Heart left ventricle (tissue), 16 donors: ENCODE data around the gene CST4. TPM values are rescaled to one million over a fixed set of nuclear protein-coding genes. Genes with fewer than 3 reads are reported as not detected.

Experiments used
- ATAC-seq, 4 donors: fragments of 200-7000 bp; cut with Tn5 transposase; one replicate each; pipeline ENCODE4 v1.9.1; 2020 to 2022; ENCODE audit warnings: moderate library complexity in 4 of 4, mild to moderate bottlenecking in 3 of 4, moderate number of reproducible peaks in 1 of 4
- DNase-seq, 5 donors: peaks; one replicate each; pipeline ENCODE4 v3.0.0-alpha.2; 2020
- H3K27ac ChIP-seq, 12 donors: fragments of 200-600 bp; sonication (generic) in 4 of 12; one replicate each; pipeline versions ENCODE4 v1.5.0 to v1.8.0; 2016 to 2022; ENCODE audit warnings: mild to moderate bottlenecking in 2 of 12
- H3K27me3 ChIP-seq, 9 donors: fragments of 200-600 bp; sonication (generic) in 2 of 9; one replicate each; pipeline versions ENCODE4 v1.5.1 to v1.8.0; 2016 to 2022; ENCODE audit warnings: mild to moderate bottlenecking in 3 of 9
- H3K36me3 ChIP-seq, 9 donors: fragments of 200-600 bp; sonication (generic) in 2 of 9; one replicate each; pipeline versions ENCODE4 v1.5.0 to v1.8.0; 2018 to 2022; ENCODE audit warnings: mild to moderate bottlenecking in 2 of 9
- H3K4me1 ChIP-seq, 12 donors: fragments of 200-600 bp; sonication (generic) in 4 of 12; one replicate each; pipeline versions ENCODE4 v1.5.0 to v1.8.0; 2016 to 2022; ENCODE audit warnings: mild to moderate bottlenecking in 3 of 12
- H3K4me3 ChIP-seq, 12 donors: fragments of 200-600 bp; sonication (generic) in 4 of 12; one replicate each; pipeline versions ENCODE4 v1.5.0 to v1.8.0; 2017 to 2022; ENCODE audit warnings: mild to moderate bottlenecking in 9 of 12, moderate library complexity in 4 of 12
- H3K9me3 ChIP-seq, 12 donors: fragments of 200-600 bp; sonication (generic) in 4 of 12; one replicate each; pipeline versions ENCODE4 v1.5.0 to v1.8.0; 2016 to 2022; ENCODE audit warnings: mild to moderate bottlenecking in 1 of 12
- CTCF ChIP-seq, 12 donors: fragments of 200-600 bp; sonication (generic) in 4 of 12; IDR thresholded peaks; one replicate each; pipeline versions ENCODE4 v1.5.0 to v1.8.0; 2018 to 2022; ENCODE audit warnings: antibody characterized with exemption in 12 of 12, mild to moderate bottlenecking in 5 of 12
- POLR2A ChIP-seq, 2 donors: fragments of 450-650 bp; IDR thresholded peaks; one replicate each; pipeline ENCODE4 v1.6.1; 2017; ENCODE audit warnings: antibody characterized with exemption in 2 of 2, mild to moderate bottlenecking in 2 of 2, moderate library complexity in 2 of 2
- WGBS, 4 donors: extraction: QIAGEN DNeasy Blood & Tissue Kit in 2 of 4; methylation state at CpG; one replicate each; pipeline versions ENCODE4 v1.1.5 to v1.1.7; 2013 to 2018; 5-methylcytosine and 5-hydroxymethylcytosine counted together
- intact Hi-C, 10 donors: fragments of 100-400 bp; cut with DNase I; formaldehyde crosslinking; loops; one replicate each; pipeline versions ENCODE4 v1.11.1 to v1.14.2; 2022
- polyA plus RNA-seq, 2 donors: library from polyadenylated mRNA; stranded (reverse); fragments of 200-250 nt; gene quantifications; one replicate each; pipeline ENCODE4 v1.2.3, GENCODE V29; 2013
- total RNA-seq, 9 donors: library from RNA; depleted of rRNA in 2 of 9; stranded (reverse); fragments of >200 nt in 2 of 9; fragmentation: NEBNext Ultra II Directional in 3 of 9; extraction: Animal tissue kit (Norgen Biotek cat#: 25700) in 3 of 9; gene quantifications; one replicate each; pipeline versions ENCODE4 v1.1.0 to v1.2.4, GENCODE V29; 2016 to 2023
- donor health status: ischemic (EF 13 %, LVEDD 7.1; RV severe dilation, severe dysfunction).
- donor health status: healthy with polysubstance abuse.
- donor health status: DM: no; HTN: yes; CAD: no.
- donor health status: DM: no; HTN: no; CAD: no.
- donor health status: ischemic (EF 25% LVEDD 6.9; RV normal size, moderate dysfunction).
- donor health status: ischemic (EF 25% LVEDD 5.7; RV mildly dilated, moderate dysfunction).
- donor health status: healthy.
- donor health status: DM: yes; HTN: yes; CAD: no.
- donor health status: ischemic (EF 35%, LVEDD 5.7; RV mildly dilated, moderate dysfunction).
- donor health status: nonischemic (EF 11% LVEDD 7.7; RV severe dilation, severe dysfunction).
- donor health status: DM: yes; HTN: yes; CAD: no.
- donor health status: PGD.
- donor health status: ischemic (EF 29% LVEDD 5.4; RV normal size, mild dysfunction).
- donor health status: nonischemic (EF 23%, LVEDD 6.1; RV moderate dilation, normal function).

The CST4 gene
- total and polyA plus RNA-seq, 11 donors: not detected

- no peak overlapping the region for H3K4me3 ChIP-seq
- peak overlapping the region in 2 of 12 donors; percentile 24 to 31 for H3K27ac ChIP-seq
- no peaks in the 10 kb centered on the region for H3K36me3 ChIP-seq
- no peak for ATAC-seq
- no peaks in the 10 kb centered on the region for H3K9me3 ChIP-seq
- intact Hi-C loops: loop anchor here in 1 of 10 donors (2.0 kb wide), 1 partner anchor 20 kb away; no protein-coding TSS in a partner anchor
- no peaks in the 10 kb centered on the region for H3K27me3 ChIP-seq
- WGBS, 4 donors: 82 to 83% (median 82%) methylated on average over 11 of the region's 11 CpGs
- peaks cover 0 to 60% (median 14%) of the 10 kb centered on the region in 12 donors for H3K4me1 ChIP-seq
- no peak for DNase-seq
- TF ChIP-seq CTCF (IDR thresholded peaks at IDR 0.05) (no peak), POLR2A (IDR thresholded peaks at IDR 0.05) (no peak)
These were observed 47.9 kb downstream of the CST4 start for GRCh38 chr20:23640671-23641667.

DNA sequence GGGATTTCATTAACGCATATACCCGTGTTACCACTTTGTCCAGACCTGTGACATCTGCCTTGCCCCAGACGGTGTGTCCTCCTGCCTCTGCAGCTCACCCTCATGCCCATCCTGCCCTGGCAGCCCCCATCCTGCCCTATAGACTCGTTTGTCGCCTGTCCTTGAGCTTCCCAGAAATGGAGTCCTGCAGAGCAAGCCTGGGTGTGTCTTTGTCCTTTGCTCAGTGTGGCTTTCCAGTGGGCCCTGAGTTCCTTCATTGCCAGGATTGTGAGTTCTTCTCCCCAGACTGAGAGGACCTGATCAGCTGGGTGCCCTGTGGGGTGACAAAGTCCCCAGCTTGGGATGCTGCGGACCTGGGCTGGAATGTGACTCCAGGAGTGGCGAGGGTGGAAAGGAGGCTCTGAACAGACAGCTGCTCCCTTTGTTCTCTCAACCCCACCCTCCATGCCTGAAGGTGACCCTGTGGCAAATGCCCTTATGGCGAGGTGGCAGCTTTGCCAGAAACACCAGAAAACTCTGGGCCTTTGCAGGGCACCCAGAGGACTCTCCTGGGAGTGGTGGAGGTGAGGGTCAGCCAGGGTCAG is 48.7 kb downstream of the CST4 start:
- H3K27me3 ChIP-seq: no peaks in the 10 kb centered on the region
- DNase-seq (peak in 1 of 5 donors; percentile 56), ATAC-seq (no peak)
- WGBS, 4 donors: 80 to 88% (median 87%) methylated on average over 8 of the region's 8 CpGs
- H3K4me1 ChIP-seq: peaks cover 0 to 66% (median 23%) of the 10 kb centered on the region in 12 donors
- H3K4me3 ChIP-seq: no peak overlapping the region
- intact Hi-C loops: loop anchor here in 1 of 10 donors (2.0 kb wide), 1 partner anchor 21 kb away; no protein-coding TSS in a partner anchor
- H3K27ac ChIP-seq: no peak overlapping the region
- peaks cover 0 to 4% (median 0%) of the 10 kb centered on the region in 9 donors for H3K36me3 ChIP-seq
- no peaks in the 10 kb centered on the region for H3K9me3 ChIP-seq
- no peak for TF ChIP-seq CTCF (IDR thresholded peaks at IDR 0.05)
- no peak for TF ChIP-seq POLR2A (IDR thresholded peaks at IDR 0.05)

GRCh38 chr20:23639490-23639958 is 49.3 kb downstream of the CST4 start:
- intact Hi-C loops: loop anchor here in 1 of 10 donors (5.0 kb wide), 1 partner anchor 277 kb away; the partner anchor contains the start of gene GZF1
- Histone ChIP-seq H3K4me1 (peaks cover 0 to 72% (median 28%) of the 10 kb centered on the region in 12 donors), H3K27ac (no peak overlapping the region), H3K27me3 (no peaks in the 10 kb centered on the region), H3K4me3 (no peak overlapping the region), H3K36me3 (peaks cover 0 to 8% (median 0%) of the 10 kb centered on the region in 9 donors), H3K9me3 (no peaks in the 10 kb centered on the region)
- no peak for DNase-seq
- no peak for ATAC-seq
- WGBS, 4 donors: 80 to 87% (median 81%) methylated on average over 8 of the region's 8 CpGs
- TF ChIP-seq POLR2A (IDR thresholded peaks at IDR 0.05) (no peak), CTCF (IDR thresholded peaks at IDR 0.05) (no peak)
